T-helper 22 cell (primary cell): ENCODE results near the gene SAMD1.

Experiments
- DNase-seq: peaks from one replicate; pipeline ENCODE4 v3.0.0-alpha.2; 2020; ENCODE audit warnings: low read depth

The SAMD1 gene

GRCh38 chr19:14090509-14091080 is at the start of gene SAMD1:
Gene SAMD1 (minus strand): TSS chr19:14090751.
- DNase-seq, result peak; percentile 84

- no peak for DNase-seq
Measured at GRCh38 chr19:14139944-14140343, 49.4 kb upstream of the SAMD1 start.

- no peak for DNase-seq
Measured at GRCh38 chr19:14138576-14139265, 48.2 kb upstream of the SAMD1 start.

DNA sequence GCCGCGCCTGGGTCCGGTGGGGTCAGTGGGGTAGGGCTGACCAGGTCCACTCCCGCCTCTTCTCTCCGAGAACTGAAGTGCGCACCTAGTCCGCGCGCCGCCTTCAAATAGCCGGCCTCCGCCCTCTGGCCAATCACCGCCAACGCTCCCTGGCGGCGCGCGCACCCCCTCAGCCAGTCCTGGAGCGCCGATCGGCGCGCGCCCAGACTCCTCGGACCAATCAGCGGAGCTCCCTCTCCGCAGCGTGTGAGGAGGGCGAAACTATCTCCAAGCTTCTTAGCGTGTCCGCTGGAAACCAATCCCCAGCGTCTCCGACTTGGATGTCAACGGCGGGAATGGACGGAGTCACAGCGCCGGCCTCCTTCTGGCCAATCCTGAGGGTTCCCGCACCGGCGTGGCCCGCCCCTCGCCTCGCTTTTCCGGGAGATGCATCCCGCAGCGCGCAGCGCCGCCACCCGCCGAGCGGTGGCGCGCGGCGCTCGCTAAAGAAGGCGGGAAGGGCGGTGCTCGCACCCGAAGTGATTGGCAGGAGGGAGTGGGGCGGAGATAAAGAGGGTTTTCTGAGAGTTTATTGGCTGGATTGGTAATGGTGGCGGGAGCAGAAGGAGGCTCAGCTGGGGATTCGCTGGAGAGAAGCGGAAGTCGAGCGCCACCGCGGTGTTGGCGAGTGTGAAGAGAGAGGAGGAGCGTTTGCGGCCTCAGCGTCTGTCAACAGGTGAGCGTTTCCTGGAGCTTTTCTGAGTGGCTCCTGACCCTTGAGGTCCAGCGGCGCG is 46.1 kb upstream of the SAMD1 start, which contains the start of gene ASF1B:
Gene ASF1B (minus strand): TSS at position 81 of the 773 bp plus-strand sequence. CDS start 133 bp downstream, outside the sequence.
- peak; percentile 98 for DNase-seq

- DNase-seq, result no peak
Measured at GRCh38 chr19:14135985-14136508, 45.5 kb upstream of the SAMD1 start.

- no peak for DNase-seq
Measured at GRCh38 chr19:14135355-14135754, 44.8 kb upstream of the SAMD1 start.

DNA sequence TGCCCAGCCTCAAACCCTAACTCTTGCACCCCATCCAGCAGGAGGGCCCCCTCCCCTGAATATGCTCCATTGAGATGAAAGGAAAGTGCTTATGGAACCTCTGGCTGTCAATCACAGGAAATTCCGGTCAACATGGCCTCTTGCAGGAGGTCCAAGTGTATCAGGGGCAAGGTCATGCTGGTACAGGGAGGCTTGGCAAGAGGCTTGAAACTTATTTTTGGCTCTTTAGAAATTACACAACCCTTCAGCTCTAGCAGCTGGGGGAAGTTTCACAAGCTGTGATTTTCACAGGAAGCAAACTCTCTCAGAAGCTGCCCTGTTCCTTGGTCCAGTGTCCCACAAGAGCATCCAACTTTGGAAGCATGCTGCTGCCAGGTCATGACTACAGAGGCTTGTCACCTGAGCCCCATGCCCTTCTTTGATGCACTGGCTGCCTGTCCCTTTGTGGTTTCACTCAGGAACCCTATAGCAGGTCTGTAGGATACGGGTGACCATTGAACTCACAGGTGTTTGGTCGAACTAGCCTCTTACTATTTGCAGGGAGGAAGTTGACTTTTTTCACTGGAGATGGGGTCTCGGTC is 37.5 kb upstream of the SAMD1 start:
- DNase-seq, result no peak

DNA sequence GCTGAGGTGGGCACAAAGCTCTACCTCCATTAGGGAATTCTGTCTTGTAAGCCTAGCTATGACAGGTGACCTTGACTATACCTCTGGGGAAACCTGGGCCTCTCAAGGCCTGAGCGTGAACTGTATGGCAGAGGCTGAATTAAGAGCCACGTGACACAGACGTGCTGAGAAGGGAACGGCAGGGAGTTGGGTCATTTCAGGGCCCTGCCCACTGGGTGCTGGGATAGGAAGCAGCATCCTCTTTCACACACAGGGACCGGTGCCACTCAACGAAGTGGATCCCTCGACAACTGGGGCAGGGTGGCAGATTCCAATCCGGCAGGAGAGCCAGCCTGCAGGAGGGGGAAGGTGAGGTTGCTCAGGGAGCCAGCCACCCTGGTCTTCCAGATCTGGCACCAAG is 36.6 kb upstream of the SAMD1 start:
- DNase-seq, result no peak

- no peak for DNase-seq
Measured at GRCh38 chr19:14122924-14123323, 32.4 kb upstream of the SAMD1 start.

- no peak for DNase-seq
Measured at GRCh38 chr19:14120497-14120780, 29.9 kb upstream of the SAMD1 start.

- no peak for DNase-seq
Measured at GRCh38 chr19:14119644-14120496, 29.3 kb upstream of the SAMD1 start.

DNA sequence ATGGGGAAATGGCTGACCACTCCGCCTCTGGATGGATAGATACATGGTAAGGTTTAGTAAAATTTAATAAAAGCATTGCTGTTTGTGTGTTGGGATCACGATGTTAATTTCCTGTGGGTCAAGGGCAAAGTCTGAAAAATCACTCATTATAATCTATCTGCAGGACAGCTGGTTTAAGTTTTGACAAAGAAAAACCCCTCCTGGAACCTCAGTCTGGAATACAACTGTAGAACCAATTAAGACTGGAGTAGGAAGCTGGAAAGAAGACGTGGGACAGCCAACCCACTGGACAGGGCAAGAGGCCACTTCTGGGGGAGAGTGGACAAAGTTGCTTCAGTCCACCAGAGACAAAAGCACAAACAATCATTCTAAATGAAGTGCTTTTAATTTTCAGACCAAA is 28.6 kb upstream of the SAMD1 start:
- no peak for DNase-seq

- DNase-seq, result peak; percentile 39
Measured at GRCh38 chr19:14118165-14119051, 27.9 kb upstream of the SAMD1 start.

DNA sequence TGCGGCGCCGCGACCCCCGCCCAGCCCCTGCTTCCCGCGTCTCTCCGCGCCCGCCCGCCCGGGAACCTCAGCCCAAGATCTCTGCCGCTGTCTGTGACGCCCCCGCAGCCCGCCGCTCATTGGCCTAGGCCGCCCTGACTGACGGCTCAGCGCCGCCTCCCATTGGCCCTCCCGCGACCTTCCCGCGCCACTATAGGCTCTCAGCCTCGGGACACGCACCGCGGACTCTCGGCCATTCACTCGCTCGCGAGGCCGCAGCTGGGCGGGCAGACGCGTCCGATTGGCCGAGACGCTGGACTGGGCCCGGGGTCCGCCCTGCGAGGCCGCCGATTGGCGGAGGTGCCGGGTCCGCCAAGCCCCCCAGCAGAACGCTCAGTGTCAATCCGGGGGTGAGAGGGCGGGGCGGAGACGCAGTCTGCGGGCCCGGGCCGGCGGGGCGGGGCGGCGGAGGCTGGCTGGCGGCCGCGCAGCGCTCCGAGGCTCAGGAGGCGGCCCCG is 27.2 kb upstream of the SAMD1 start, which contains the start of gene PRKACA:
Gene PRKACA (minus strand): TSS at position 95 of the 497 bp plus-strand sequence. CDS start 215 bp downstream, outside the sequence.
- peak; percentile 98 for DNase-seq

DNA sequence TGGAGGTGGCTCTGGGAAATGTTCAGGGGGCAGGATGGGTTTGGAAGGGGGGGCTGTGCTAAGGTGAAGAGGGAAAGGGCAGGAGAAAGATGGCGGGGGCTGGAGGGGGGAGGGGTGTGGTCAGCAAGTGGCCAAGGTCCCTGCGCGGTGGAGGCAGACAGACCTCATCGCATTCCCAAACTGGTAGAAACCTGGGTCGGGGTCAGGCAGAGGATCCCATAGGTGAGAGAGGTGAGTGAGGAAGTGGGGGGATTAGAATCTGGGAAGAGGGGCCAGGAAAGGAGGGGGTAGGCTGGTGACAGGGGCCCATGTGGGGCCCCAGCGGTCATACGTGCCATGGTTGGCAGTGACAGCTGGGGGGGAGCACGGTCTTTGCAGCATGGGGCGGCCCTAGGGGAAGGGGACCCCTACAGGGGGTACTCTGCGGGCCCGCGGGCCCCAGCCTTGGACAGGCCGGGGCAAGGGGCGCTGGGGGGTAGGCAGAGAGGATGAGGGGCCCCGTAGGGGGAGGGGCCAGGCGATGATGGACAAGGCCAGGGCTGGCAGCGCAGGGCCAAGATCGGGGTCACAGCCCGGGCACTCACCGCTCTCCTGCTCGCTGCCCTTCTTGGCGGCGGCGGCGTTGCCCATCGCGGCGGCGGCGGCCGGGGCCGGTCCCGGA is 26.5 kb upstream of the SAMD1 start:
- no peak for DNase-seq

DNA sequence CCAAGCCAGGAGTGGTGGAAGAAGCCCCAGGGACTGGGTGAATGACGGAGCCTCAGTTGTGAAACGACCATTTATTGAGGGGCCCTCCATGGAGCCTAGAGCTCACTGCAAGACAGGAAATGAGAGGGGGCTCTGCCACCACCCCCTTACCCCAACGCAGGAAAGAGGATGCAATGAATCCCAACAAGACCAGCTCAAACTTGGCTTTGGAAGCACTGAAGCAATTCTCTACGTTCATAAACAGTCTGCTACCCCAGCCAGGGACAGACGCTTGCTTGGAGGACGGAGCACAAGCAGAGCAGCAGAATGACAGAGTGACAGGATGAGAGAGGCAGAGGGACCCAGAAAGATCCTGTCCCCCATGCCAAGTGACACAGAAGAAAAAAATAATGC is 26.0 kb upstream of the SAMD1 start:
- DNase-seq, result no peak

GRCh38 chr19:14115756-14116155 is 25.2 kb upstream of the SAMD1 start:
- DNase-seq, result no peak

DNA sequence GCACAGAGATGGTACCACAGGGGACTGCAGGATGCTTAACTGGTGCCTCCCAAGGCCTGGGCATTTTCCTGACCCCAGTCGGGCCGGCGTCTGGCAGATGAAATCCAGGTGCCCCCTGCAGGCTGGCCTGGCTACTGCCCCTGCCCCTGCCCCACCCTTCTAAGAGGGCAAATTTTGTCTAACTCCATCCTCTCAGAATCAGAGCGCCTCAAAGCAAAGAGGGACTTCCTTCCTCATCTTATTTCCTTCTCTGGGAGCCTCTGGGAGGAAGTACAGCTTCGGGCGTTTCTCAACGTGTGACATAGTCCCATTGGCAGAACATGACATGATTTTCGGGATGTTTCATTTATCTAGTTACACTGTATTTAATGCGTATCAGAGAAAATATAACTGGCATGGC is 24.3 kb upstream of the SAMD1 start:
- no peak for DNase-seq

- DNase-seq, result no peak
Measured at GRCh38 chr19:14114439-14114838, 23.9 kb upstream of the SAMD1 start.
